HG03432 (cell line): ENCODE data around the gene C6orf47.
A peak's percentile ranks its signal among the peaks of the same experiment; 100 is the strongest.
"Not testable (repeated sequence)": the region's sequence is repeated elsewhere in the genome, so short reads cannot be mapped to it uniquely, and the experiment has no call there.

Source experiments
- ATAC-seq: cut with Tn5 transposase; IDR thresholded peaks from one replicate; pipeline ENCODE4 v1.9.1; 2021; ENCODE audit warnings: mild to moderate bottlenecking, moderate library complexity; ENCODE audit not compliant: unreplicated experiment

Gene C6orf47

GRCh38 chr6:31660381-31661261 lies at the start of gene C6orf47:
TSS of gene C6orf47 (minus strand) at chr6:31660778. CDS start at chr6:31659947, 831 bp downstream.
- ATAC-seq: peak; percentile 51

GRCh38 chr6:31709157-31709556 lies 48.6 kb upstream of the C6orf47 start:
- not testable (repeated sequence) for ATAC-seq

- ATAC-seq: no peak
Measured at GRCh38 chr6:31708224-31708623, 47.6 kb upstream of the C6orf47 start.

GRCh38 chr6:31707701-31708100 lies 47.1 kb upstream of the C6orf47 start:
- ATAC-seq: no peak

GRCh38 chr6:31706599-31706998 lies 46.0 kb upstream of the C6orf47 start, which contains the start of gene LY6G6F:
TSS of gene LY6G6F (plus strand) at chr6:31706866. CDS start at chr6:31706907, 41 bp downstream.
- ATAC-seq: no peak

- ATAC-seq: no peak
Measured at GRCh38 chr6:31705931-31706330, 45.4 kb upstream of the C6orf47 start.

- ATAC-seq: peak; percentile 88
Measured at GRCh38 chr6:31702819-31703716, 42.5 kb upstream of the C6orf47 start, which contains the start of gene ABHD16A. TSS of gene ABHD16A (minus strand) at chr6:31703324. CDS start at chr6:31703281, 43 bp downstream.

- ATAC-seq: peak; percentile 3
Measured at GRCh38 chr6:31702405-31702818, 41.8 kb upstream of the C6orf47 start.

- ATAC-seq: no peak
Measured at GRCh38 chr6:31701666-31702404, 41.3 kb upstream of the C6orf47 start.

- ATAC-seq: no peak
Measured at GRCh38 chr6:31700740-31701401, 40.3 kb upstream of the C6orf47 start.

GRCh38 chr6:31697555-31697954 lies 37.0 kb upstream of the C6orf47 start:
- no peak for ATAC-seq

GRCh38 chr6:31693535-31693934 lies 33.0 kb upstream of the C6orf47 start:
- no peak for ATAC-seq

- ATAC-seq: no peak
Measured at GRCh38 chr6:31692886-31693285, 32.3 kb upstream of the C6orf47 start.

- ATAC-seq: no peak
Measured at GRCh38 chr6:31692353-31692752, 31.8 kb upstream of the C6orf47 start.

- ATAC-seq: no peak
Measured at GRCh38 chr6:31691564-31692108, 31.1 kb upstream of the C6orf47 start.

- no peak for ATAC-seq
Measured at GRCh38 chr6:31691078-31691463, 30.5 kb upstream of the C6orf47 start.

- no peak for ATAC-seq
Measured at GRCh38 chr6:31690231-31691077, 29.9 kb upstream of the C6orf47 start.

GRCh38 chr6:31689249-31690110 lies 28.9 kb upstream of the C6orf47 start:
- no peak for ATAC-seq
